ENCODE results near the gene PLCB1.

The PLCB1 gene

GRCh38 chr20:8161264-8162071 lies 29.4 kb downstream of the PLCB1 start:
- Histone ChIP-seq H2AFZ (ENCODE audit: low read depth) (no peak overlapping the region), H3K4me1 (ENCODE audit: low read depth, poor library complexity, severe bottlenecking) (peaks cover 14% of the 10 kb centered on the region), H3K9ac (no peak overlapping the region), H3K79me2 (ENCODE audit: insufficient read depth, low read depth) (no peaks in the 10 kb centered on the region), H3K4me2 (no peak overlapping the region), H3K27ac (no peak overlapping the region), H3K36me3 (ENCODE audit: insufficient read depth) (no peaks in the 10 kb centered on the region), H4K20me1 (ENCODE audit: insufficient read depth) (no peaks in the 10 kb centered on the region), H3K27me3 (ENCODE audit: insufficient read depth, low read depth) (no peaks in the 10 kb centered on the region), H3K4me3 (IDR thresholded peaks at IDR 0.05; ENCODE audit: insufficient read depth, low read depth, low read length) (no peak overlapping the region)
- TF ChIP-seq CTCF (conservative IDR thresholded peaks at IDR 0.05; ENCODE audit: low read depth, low read length), result no peak

- no peaks in the 10 kb centered on the region for H3K79me2 ChIP-seq (ENCODE audit: insufficient read depth, low read depth)
Observed at GRCh38 chr20:8162610-8163009, 30.5 kb downstream of the PLCB1 start.

GRCh38 chr20:8163543-8163942 lies 31.5 kb downstream of the PLCB1 start:
- Histone ChIP-seq H4K20me1 (ENCODE audit: insufficient read depth) (no peaks in the 10 kb centered on the region), H3K9ac (no peak overlapping the region), H3K4me2 (no peak overlapping the region), H3K79me2 (ENCODE audit: insufficient read depth, low read depth) (no peaks in the 10 kb centered on the region), H2AFZ (ENCODE audit: low read depth) (no peak overlapping the region), H3K36me3 (ENCODE audit: insufficient read depth) (no peaks in the 10 kb centered on the region), H3K27ac (no peak overlapping the region), H3K4me1 (ENCODE audit: low read depth, poor library complexity, severe bottlenecking) (no peaks in the 10 kb centered on the region), H3K4me3 (IDR thresholded peaks at IDR 0.05; ENCODE audit: insufficient read depth, low read depth, low read length) (no peak overlapping the region), H3K27me3 (ENCODE audit: insufficient read depth, low read depth) (no peaks in the 10 kb centered on the region)
- TF ChIP-seq CTCF (conservative IDR thresholded peaks at IDR 0.05; ENCODE audit: low read depth, low read length), result no peak

More at GRCh38 chr20:8162610-8163009, 30.5 kb downstream of the PLCB1 start:
- Histone ChIP-seq H3K27ac (no peak overlapping the region), H3K36me3 (ENCODE audit: insufficient read depth) (no peaks in the 10 kb centered on the region), H3K4me2 (no peak overlapping the region), H4K20me1 (ENCODE audit: insufficient read depth) (no peaks in the 10 kb centered on the region), H2AFZ (ENCODE audit: low read depth) (no peak overlapping the region), H3K9ac (no peak overlapping the region), H3K4me1 (ENCODE audit: low read depth, poor library complexity, severe bottlenecking) (peaks cover 2% of the 10 kb centered on the region), H3K27me3 (ENCODE audit: insufficient read depth, low read depth) (no peaks in the 10 kb centered on the region), H3K4me3 (IDR thresholded peaks at IDR 0.05; ENCODE audit: insufficient read depth, low read depth, low read length) (no peak overlapping the region)
- TF ChIP-seq CTCF (conservative IDR thresholded peaks at IDR 0.05; ENCODE audit: low read depth, low read length), result no peak

- Histone ChIP-seq H3K27me3 (ENCODE audit: insufficient read depth, low read depth) (no peaks in the 10 kb centered on the region), H4K20me1 (ENCODE audit: insufficient read depth) (no peaks in the 10 kb centered on the region), H3K27ac (no peak overlapping the region), H3K79me2 (ENCODE audit: insufficient read depth, low read depth) (no peaks in the 10 kb centered on the region), H3K4me3 (IDR thresholded peaks at IDR 0.05; ENCODE audit: insufficient read depth, low read depth, low read length) (no peak overlapping the region), H3K9ac (no peak overlapping the region), H2AFZ (ENCODE audit: low read depth) (no peak overlapping the region), H3K4me2 (no peak overlapping the region), H3K36me3 (ENCODE audit: insufficient read depth) (no peaks in the 10 kb centered on the region), H3K4me1 (ENCODE audit: low read depth, poor library complexity, severe bottlenecking) (no peaks in the 10 kb centered on the region)
- no peak for TF ChIP-seq CTCF (conservative IDR thresholded peaks at IDR 0.05; ENCODE audit: low read depth, low read length)
Observed at GRCh38 chr20:8166730-8167129, 34.7 kb downstream of the PLCB1 start.

All from KMS-11 (cell line).